PFSK-1 (cell line): Measurements from ENCODE around the gene COX17.

ENCODE experiments used
- FOXP2 ChIP-seq: optimal IDR thresholded peaks from 2 replicates; pipeline ENCODE3; 2011; ENCODE audit warnings: borderline replicate concordance, control low read depth, inconsistent platforms; ENCODE audit not compliant: insufficient read depth; ENCODE audit errors: extremely low read length, extremely low read depth
- POLR2AphosphoS5 ChIP-seq: IDR thresholded peaks from 2 replicates; pipeline ENCODE4 v1.6.1; 2012; ENCODE audit warnings: low read depth, mild to moderate bottlenecking, control low read depth, low read length, moderate library complexity
- REST ChIP-seq, 2 experiments: IDR thresholded peaks; 2 replicates each; pipeline versions ENCODE4 v1.6.1 to v1.8.0; 2011 to 2012; ENCODE audit warnings: low read depth in 2 of 2, low read length in 2 of 2, control low read depth in 1 of 2, inconsistent platforms in 1 of 2, mild to moderate bottlenecking in 1 of 2, moderate library complexity in 1 of 2; ENCODE audit not compliant: insufficient read depth in 1 of 2
- SIN3A ChIP-seq: IDR thresholded peaks from 2 replicates; pipeline ENCODE4 v1.6.1; 2012; ENCODE audit warnings: mild to moderate bottlenecking, low read length, moderate library complexity, borderline replicate concordance; ENCODE audit not compliant: insufficient read depth
- TAF1 ChIP-seq: IDR thresholded peaks from 2 replicates; pipeline ENCODE4 v1.6.1; 2012; ENCODE audit warnings: low read length, control low read depth, borderline replicate concordance; ENCODE audit not compliant: insufficient read depth

GRCh38 chr3:119723022-119723421 is 45.8 kb upstream of the COX17 start:
- TF ChIP-seq POLR2AphosphoS5: no peak
- no peak for TF ChIP-seq TAF1
- no peak for TF ChIP-seq FOXP2
- TF ChIP-seq REST (IDR thresholded peaks at IDR 0.05; ENCODE audit: insufficient read depth in 1 of 2, low read depth in 2 of 2, low read length in 2 of 2): no peak
- no peak for TF ChIP-seq SIN3A
